ENCODE data around the gene AUTS2.
"Not testable (repeated sequence)": the region's sequence is repeated elsewhere in the genome, so short reads cannot be mapped to it uniquely, and the experiment has no call there.

The AUTS2 gene

DNA sequence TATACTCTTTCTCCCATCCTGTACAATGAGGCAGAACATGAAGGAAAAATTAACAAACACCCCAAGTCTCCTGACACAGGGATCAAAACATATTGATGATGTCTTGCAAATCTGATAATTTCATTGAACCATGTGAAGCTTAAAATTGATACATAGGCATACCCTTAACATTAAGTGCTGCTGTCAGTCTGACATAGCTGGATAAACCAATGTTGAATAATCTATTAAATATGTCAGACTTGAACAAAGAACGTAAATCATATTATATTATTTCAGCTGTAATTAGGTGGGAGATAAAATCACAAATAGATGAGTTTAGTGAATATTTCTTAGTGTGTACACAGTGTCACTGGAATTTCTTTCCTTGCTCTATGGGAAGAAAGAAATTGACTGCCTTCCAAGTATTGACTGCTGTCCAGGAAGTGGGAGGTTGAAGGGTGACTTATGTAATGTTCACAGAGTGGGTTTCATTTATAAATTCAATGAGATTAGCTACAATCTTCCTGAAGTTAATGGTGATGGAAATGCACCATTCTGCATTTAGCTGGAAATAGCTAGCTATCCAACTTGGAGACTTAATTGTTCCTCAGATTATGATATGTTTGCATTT, 170.8 kb downstream of the AUTS2 start:
- no peak for DNase-seq

DNA sequence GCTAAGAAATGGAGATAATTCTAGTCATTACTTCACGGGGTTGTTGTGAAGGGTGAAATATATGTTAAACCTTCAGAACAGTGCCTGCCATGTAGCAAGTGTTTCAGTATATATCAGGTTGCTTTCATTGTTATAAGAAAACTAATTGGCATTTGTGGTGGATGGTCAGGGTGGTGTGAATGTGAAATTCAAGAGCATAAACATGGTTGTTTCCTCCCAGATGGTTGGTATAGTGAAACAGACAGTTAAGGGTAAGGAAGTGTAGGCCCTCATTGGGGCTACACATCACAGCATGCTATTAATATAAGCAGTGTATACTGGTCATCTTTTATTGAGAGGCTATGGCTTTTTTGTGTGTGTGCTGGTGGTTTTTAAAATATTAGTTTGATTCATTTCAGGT, 171.6 kb downstream of the AUTS2 start:
- no peak for DNase-seq

- DNase-seq = no peak
Observed at GRCh38 chr7:69770613-69771012, 172.3 kb downstream of the AUTS2 start.

DNA sequence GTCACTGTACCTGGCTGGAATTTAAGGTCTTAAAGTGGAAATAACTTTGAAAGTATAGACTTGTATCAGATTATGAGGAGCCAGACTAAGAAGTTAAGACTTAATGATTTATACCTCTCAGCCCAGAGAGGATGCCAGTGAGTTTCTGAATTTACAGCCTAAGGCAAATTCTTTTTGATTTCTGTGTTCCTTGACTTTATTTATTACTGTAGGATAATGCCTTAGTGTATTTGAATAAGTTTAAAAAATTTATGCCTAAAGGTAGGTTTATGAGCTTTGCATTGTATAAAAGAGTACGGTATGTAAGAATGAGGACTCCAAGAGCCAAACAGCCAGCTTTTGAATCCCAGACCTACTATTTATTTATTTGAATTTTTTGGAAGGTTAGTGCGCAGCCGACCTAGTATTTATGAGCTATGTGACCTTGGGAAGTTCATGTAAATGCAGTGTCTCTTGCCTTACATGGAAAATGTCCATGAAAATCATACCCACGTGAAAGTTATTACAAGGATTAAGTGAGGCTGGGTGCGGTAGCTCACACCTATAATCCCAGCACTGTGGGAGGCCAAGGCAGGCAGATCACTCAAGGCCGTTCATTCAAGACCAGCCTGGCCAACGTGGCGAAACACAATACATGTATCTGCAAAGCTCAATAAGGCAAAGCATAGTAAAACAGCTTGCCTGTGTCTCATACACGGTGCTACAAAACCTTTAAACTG, 174.6 kb downstream of the AUTS2 start:
- DNase-seq = no peak

GRCh38 chr7:69773535-69774225, 175.4 kb downstream of the AUTS2 start:
- no peak for DNase-seq

- no peak for DNase-seq
Observed at GRCh38 chr7:69775231-69775771, 177.0 kb downstream of the AUTS2 start.

- DNase-seq = no peak
Observed at GRCh38 chr7:69776611-69777010, 178.3 kb downstream of the AUTS2 start.

GRCh38 chr7:69778138-69778537, 179.9 kb downstream of the AUTS2 start:
- no peak for DNase-seq

DNA sequence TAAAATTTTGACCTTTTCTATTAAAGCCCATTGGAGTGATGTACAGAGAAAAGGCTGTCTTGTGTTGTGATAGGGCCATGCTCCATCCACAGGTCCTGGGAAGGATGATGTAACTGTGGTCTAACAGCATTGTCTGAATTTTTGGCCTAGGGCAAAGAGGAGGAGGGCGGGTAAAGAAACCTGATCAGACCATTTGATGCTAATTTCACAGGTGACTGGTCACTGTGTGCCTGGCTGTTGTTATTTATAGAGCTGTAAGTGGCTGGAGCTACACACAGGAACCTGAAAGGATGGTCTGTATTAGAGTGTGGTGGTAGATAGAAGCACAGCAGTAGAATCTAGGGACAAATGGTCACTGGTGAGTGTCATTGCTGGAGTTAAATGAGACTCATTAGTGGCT, 182.1 kb downstream of the AUTS2 start:
- no peak for DNase-seq

DNA sequence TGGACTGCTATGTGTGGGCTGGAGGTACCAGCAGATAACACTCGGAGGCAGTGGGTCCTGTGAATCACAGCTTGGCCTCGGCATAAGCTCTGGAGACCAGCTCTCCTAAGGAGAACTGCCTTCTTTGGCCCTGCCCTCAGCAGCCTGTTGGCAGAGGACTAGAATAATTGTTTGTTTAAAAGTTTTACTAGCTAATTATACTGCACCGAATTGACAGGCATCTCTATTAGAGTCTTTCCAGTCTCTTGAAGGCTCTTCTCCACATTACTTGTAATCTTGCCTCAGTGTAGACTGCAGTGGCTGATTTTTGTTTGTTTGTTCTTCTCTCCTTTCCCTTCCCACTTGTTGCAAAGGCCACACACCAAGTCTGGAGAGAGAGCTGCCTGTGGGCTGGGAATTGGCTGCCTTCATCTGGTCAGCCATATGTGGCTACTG, 183.2 kb downstream of the AUTS2 start:
- DNase-seq = no peak

DNA sequence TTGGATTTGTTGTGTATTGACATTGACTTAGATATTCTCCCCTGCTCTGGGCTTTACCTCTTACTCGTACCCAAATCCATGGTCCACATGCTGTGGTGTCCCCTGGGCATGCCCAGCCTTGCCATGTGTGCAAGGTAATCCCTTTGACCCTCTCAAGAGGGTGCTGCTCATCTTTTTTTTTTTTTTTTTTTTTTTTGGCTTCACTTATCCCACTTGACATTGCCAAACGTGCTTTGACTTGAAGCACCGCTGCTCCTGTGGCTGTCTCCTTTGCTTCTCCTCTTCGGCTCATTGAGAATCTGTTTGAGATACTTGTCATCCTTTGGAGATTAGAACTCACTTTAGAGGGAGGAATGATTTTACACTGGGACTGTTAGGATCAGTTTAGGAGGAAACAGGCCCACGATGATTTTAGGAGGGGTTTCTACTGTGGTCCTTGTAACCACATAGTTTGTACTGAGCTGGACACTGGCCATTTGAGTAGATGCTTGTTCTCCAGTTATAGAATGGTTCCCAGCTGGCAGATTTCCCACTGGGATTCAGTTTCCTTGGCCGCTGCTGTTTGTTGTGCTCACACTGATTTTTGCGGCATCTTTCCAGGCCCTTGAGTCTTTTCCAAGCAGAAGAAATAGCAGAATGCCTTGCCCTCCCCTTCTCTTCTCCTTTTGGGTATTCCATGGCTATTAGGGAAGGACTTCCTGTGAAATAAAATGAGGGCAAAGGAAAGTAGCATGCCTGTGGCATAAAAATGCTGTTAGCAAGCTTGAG, 184.8 kb downstream of the AUTS2 start:
- DNase-seq = no peak

GRCh38 chr7:69786130-69786529, 187.9 kb downstream of the AUTS2 start:
- DNase-seq = not testable (repeated sequence)

DNA sequence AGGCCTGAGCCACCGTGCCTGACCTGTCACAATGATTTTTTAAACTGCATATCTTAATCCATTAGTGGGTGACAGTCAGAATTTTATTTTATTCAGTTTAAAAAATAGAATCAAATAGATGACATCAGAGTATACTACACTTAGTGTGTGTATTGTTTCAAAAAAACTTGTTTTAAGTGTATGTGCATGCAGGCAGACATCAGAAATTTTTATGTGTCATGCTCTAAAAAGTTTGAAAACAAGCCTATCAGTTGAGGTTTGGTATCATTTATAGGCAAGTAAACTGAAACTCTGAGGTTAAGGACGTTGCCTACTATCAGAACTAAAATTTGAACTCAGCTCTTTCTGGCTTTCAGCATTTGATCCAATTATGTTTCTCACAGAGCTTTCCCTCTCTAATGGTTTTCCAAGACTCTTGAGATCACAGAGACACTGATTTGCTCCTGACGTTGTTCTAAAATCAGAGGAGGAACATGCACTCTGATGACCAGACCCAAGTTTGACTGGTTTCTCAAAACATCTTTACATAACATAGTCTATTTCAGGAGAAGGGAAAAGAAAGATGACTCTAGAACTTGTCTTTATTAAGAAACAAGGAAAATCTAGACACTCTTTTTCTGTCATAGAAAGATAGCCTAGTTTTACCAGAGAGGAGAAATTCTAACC, 188.6 kb downstream of the AUTS2 start:
- DNase-seq = no peak

GRCh38 chr7:69787736-69788431, 189.6 kb downstream of the AUTS2 start:
- DNase-seq = no peak

- DNase-seq = no peak
Observed at GRCh38 chr7:69789563-69789962, 191.3 kb downstream of the AUTS2 start.

DNA sequence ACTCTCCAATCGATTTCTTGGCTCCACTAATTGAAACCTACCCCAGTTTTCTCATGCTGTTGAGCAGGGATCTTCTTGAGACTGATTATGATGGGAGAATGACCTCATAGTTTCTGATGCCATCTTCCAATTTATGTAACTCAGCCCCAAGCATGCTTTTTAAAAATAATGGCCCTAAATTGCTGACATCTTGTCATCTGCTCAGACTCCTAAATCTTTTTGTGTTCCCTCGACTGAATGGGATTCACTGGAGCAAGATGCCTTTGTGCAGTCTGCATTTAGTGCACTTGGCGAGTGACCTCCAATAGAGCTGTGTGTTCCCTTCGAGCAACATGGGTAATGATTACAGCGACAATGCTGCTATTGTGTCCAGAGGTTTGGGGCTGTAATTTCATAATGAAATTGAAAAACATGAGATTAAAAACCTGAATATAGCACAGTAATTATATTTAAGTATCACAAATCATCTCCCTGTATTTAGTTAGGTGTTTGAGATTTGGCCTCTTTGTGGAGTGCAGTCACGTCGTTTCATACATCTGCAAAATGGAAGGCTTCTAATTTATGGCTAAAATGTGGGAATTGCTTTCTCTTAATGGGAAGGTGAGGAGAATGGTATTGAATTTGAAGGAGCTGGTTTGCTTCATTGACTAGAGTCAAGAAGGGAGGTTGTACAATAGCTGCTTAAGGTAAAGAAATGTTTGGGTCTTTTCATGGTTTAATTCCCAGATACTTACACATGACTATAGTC, 192.9 kb downstream of the AUTS2 start:
- no peak for DNase-seq

- DNase-seq = no peak
Observed at GRCh38 chr7:69791739-69792138, 193.5 kb downstream of the AUTS2 start.

- no peak for DNase-seq
Observed at GRCh38 chr7:69795932-69796331, 197.7 kb downstream of the AUTS2 start.

- no peak for DNase-seq
Observed at GRCh38 chr7:69796416-69796815, 198.1 kb downstream of the AUTS2 start.

GRCh38 chr7:69799048-69799697, 200.9 kb downstream of the AUTS2 start:
- no peak for DNase-seq

- no peak for DNase-seq
Observed at GRCh38 chr7:69799990-69800389, 201.7 kb downstream of the AUTS2 start.

Measured in CD4-positive, alpha-beta T cell treated with Interleukin-15 for 1 hour (primary cell).